ENCODE data around the gene VPS54.

Gene VPS54, protein sequence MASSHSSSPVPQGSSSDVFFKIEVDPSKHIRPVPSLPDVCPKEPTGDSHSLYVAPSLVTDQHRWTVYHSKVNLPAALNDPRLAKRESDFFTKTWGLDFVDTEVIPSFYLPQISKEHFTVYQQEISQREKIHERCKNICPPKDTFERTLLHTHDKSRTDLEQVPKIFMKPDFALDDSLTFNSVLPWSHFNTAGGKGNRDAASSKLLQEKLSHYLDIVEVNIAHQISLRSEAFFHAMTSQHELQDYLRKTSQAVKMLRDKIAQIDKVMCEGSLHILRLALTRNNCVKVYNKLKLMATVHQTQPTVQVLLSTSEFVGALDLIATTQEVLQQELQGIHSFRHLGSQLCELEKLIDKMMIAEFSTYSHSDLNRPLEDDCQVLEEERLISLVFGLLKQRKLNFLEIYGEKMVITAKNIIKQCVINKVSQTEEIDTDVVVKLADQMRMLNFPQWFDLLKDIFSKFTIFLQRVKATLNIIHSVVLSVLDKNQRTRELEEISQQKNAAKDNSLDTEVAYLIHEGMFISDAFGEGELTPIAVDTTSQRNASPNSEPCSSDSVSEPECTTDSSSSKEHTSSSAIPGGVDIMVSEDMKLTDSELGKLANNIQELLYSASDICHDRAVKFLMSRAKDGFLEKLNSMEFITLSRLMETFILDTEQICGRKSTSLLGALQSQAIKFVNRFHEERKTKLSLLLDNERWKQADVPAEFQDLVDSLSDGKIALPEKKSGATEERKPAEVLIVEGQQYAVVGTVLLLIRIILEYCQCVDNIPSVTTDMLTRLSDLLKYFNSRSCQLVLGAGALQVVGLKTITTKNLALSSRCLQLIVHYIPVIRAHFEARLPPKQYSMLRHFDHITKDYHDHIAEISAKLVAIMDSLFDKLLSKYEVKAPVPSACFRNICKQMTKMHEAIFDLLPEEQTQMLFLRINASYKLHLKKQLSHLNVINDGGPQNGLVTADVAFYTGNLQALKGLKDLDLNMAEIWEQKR

GRCh38 chr2:64019083-64019974 lies at the start of gene VPS54:
Gene VPS54, minus strand, starts transcription at chr2:64019428. Its CDS starts 35,429 bp downstream, at chr2:63983999.
- DNase-seq = peak; percentile 72 to 88 (median 86)

- DNase-seq = no peak
These were observed 48.1 kb upstream of the VPS54 start for GRCh38 chr2:64067326-64067725.

GRCh38 chr2:64065516-64065915 lies 46.3 kb upstream of the VPS54 start:
- DNase-seq = no peak

- no peak for DNase-seq
These were observed 44.7 kb upstream of the VPS54 start for GRCh38 chr2:64063924-64064331.

DNA sequence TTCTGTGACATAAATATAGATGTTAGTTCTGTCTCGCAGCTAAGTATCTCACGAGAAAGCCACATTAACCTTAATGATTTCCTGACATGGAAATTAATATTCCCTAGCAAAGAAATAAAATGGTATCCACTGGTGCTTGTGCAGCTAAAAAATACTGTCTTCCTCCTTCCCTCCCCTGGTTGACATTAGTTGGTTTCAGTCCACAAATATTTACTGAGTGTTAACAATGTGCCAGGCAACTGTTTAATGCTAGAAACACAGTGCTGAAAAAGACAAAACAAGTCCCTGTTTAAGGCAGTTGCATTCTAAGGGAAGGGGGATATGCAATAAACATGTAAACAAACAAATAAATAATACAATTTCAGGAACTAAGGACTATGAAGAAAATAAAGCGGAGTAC lies 44.2 kb upstream of the VPS54 start:
- peak in 2 of 3 experiments; percentile 44 to 64 for DNase-seq

DNA sequence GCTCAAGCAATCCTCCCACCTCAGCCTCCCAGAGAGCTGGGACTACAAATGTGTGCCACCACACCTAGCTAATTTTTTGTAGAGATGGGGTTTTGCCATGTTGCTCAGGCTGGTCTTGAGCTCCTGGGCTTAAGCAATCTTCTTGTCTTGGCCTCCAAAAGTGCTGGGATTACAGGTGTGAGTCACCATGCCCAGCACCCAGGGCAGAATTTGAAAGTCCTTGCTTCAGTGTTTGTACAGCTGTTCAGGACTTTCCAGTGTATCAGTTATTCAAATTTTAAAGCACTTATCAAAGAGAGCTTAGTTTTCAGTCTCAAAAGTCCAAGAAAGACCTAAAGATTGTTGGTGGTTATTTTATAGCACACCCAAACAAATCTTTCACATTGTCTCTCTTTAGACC lies 43.6 kb upstream of the VPS54 start:
- peak in 1 of 3 experiments; percentile 72 for DNase-seq

DNA sequence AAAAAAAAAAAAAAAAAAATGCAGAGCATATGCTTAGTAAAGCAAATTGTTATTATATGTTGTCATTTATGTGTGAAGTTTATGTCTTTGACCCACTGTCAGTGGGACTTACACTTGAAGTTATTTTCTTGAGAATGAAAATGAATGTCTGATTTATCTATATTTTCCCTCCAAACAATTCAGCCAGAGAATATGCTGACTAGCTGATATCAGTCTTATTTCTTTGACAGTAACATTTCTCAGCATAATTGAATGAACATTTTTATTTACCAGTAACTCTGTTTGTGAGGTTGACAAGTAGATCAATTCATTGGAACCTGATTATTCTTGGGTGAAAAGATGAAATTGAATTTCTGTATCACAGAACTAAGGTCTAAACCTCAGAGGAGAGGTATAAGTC lies 40.0 kb upstream of the VPS54 start:
- no peak for DNase-seq

GRCh38 chr2:64056021-64056420 lies 36.8 kb upstream of the VPS54 start:
- DNase-seq = no peak

DNA sequence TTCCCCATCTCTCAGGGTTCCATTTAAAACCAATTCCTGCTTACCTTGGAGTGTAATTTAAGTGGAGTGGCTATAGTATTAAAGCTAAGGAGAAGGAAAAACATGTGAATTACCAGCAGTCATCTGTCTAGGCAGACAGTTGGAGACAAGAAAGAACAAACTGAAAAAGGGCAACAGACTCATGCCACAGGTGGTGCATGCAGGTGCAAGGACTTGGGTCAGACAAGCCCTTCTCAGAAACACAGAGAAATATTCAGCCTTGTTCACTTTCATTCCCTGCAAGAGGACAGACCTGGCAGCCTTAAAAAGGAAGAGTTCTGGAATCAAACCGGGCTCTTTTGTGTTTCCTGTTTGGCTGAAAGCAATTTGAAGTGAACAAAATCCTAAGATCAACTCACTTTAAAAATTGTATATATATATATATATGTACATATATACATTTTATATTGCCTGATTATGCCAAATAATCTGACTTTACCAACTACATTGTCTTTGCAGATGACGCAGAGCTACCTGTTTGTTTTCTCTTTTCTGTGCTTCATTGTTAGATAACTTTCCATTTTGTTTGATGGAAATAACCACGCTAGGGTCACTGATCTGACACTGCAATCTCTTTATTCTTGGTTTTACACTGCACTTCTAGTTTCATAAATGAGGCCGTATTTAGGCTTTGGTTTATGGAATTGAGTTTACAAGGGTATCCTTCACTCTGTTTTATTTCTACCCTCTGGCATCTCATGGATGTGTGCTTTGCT lies 35.1 kb upstream of the VPS54 start:
- DNase-seq = peak in 2 of 3 experiments; percentile 51 to 96

DNA sequence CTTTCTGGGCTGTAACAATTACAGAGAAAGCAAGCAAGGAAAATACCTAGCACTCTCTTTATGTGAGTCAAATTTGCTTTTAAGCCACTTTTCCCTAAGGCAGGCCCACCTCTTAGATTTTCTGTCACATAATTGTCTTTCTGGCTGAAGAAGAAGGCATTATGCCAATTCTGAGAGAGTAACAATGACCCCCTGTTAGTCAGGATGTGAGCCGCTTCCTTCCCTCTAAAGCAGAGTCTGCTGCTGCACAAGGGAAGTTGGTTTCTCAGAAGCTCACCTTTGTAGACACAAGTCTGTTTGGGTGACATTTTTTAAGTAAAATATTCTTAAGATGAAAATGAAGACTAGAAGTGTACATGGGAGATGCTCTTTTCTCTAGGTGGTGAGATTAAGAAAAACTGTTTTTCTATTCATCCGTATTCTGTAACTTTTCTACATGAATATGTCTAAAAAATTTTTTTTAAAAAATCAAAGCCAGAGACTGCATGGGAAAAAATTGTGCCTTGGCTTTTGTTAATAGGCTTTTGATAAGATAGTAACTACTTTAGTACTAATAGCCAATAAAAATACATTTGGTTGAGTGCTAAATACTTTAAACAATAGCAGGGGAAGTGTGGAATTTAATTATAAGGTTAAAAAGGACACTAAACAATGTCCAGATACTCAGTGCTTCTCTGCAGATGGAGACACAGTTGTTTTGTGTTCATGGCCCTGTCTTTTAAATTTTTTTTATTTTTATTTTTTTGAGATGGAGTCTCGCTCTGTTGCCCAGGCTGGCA lies 33.4 kb upstream of the VPS54 start:
- peak in 1 of 3 experiments; percentile 30 for DNase-seq

DNA sequence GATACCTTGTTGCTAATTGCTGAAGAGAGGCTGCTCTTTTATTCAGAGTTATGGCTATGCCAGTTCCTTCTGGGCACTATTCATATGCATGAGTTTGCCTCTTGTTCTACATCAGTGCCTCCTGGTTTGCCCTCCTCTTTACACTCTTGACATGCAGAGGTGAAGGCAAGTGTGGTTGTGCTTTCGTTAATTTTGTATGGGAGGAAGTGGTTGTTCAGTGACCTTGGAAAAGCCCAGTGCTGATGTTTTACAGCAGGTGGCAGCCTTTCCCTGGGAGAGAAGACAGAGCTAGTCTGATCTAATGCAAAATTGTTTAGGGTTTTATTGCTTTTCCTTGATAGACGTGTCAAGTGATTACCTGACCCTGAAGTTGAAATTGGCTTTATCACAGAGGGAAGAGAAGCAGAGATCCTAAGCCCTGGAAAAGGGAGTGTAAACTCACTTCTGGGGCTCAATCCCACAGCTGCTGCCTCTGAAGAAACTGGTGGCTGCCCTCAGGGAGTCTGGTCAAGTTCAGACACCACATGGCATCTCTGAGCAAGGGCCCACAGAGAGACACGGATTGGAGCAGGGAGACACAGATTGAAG lies 30.5 kb upstream of the VPS54 start:
- peak; percentile 72 to 92 (median 90) for DNase-seq

DNA sequence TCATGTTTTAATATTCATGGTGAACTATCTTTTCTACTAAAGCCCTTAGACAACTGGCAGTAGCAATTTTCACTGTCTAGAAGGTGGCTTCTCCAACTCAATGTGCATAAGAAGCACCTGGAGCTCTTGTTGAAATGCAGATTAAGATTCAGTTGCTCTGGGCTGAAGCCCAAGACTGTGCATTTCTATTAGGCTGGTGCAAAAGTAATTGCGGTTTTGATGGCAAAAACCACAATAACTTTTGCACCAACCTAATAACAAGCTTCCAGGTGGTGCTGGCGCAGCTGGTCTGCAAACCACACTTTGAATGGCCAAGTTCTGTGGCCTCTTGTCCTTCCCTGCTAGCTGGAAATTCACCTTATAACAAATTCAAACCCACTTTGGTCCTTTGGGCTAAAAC lies 26.7 kb upstream of the VPS54 start:
- no peak for DNase-seq

GRCh38 chr2:64040161-64040560 lies 20.9 kb upstream of the VPS54 start:
- DNase-seq = no peak

DNA sequence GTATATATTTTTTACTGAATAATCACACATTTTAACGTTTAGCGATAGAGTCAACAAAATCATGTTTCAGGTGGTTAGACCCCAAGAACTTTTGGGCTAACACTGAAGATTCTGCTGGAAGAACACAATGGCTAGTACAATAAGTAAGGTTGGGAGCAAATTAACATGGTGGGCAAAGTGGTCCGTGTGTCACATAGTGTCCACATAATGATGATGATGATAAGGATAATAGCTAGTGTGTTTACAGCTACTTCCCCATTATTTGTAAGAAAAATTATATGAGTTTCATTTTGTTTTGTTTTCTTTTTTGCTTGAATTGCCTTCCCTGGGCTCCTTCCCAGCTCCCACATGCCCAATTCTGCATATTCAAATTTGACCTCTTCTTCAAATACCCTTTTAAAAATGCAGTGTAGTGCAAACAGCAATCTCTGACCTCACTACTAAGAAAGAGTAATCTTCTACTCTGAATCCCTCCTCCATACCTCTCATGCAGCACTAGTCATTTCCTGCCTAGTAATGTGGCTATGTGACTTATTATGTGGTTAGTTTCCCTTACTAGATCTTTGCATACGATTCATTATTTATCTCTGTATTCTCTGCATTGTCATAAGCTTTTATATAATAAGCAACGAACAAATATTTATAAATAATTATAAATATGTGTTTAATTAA lies 16.9 kb upstream of the VPS54 start:
- DNase-seq = peak in 2 of 3 experiments; percentile 37 to 39

DNA sequence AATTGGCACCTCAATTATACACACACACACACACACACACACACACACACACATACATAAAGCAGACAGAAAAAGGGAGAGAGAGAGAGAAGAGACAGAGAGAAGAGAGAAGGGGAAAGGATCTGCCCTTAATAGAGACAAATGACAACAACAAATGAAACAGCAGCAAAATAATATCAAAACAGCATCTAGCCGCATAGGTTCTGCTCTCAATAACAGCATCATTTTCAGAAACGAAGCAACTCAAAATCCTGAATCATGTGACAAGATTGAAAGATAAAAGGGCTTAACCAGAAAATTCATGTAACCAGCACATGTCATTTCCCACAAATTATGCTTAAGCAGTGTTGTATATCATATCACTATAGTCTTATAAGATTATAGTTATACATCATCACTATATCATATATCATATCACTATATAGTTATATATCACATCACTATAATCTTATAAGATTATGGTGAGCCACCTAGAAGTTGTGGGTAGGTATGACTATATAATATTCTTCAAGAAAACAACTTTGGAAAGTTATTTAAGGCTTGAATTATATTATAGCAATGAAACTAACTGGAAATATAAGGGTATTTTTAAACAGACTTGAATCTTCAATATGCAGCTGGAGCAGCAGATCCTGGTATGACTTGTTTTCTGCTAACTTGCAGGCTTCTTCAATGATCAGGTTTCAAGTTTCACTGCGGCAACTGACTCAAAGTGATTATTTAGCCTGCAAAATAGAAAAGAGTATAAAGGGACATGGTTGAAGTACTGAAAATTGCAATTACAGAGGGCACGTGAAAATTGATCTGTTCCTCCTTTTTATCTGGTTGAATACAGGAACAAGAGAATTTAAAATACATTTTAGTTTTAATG lies 16.1 kb upstream of the VPS54 start:
- DNase-seq = peak in 2 of 3 experiments; percentile 45 to 77

DNA sequence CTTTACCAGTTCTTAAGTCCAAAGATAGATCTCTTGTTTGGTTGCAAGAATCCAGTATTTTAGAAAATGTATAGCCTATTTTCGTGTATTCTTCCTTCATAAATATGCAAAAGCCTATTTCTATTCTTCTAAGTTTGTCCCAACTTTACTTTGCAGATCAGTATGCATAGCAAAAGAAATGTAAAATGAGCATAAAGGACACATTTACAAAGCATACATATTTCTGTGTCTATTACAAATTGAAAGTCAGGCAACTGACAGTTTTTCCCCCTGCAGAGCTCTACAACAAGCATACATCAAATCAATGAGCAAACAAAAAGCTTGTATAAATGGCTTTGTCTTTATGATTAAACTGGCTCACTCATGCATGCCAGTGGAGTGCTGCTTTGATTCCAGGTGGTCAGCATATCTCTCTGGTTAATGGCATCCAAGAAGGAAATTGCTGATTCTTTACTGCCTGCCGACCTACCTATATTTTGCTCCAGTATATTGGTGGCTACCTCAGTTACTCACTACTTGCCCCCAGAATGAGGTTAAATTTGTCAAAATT lies 10.0 kb upstream of the VPS54 start:
- DNase-seq = peak; percentile 69 to 95 (median 93)

DNA sequence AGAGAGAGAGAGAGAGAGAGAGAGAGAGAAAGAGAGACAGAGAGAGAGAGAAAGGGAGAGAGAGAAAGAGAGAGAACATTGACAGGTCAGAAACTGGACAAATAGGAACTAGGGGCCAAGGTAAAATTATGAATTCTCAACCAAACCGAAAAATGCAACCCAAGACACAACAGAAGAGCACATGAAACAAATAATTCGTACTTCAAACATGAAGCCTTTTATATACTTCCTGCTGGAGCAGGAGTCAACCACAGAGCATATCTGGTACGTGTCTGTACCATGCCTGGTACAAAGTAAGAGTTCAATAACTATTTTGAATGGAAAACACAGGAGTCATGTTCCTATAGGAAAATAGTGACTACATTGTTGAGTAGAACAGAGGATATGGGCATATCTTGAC lies 6.5 kb upstream of the VPS54 start:
- no peak for DNase-seq

DNA sequence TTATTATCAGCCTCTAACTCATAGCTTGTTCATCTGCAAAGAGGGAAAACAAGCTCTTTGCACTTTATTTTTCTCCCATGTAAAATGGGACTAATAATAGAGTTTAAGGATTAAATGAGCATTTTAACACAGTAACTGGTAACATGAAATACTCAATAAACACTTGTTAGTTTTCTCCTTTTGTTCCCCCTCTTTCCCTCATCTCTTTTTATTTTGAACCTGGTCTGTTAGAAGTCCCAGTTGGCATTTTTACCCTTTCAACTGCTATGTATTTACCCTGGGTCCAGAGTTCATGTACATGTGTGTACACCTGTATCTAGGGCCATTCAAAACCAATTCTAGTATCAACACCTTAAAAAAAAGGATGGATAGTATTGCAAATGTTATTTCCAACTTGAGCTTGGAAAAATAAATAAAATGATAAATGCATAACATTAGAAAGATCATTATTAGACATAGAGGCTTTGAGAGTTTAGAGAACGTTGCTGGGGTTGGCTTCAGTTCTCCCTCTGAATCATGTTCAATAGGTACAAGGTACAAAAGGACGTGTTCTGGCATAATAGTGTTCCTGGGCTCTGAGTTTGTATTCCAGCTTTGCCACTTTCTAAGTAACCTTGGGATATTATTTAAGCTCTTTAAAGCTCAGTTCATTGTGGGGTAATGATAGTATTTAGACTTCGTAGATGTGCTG lies 5.2 kb upstream of the VPS54 start:
- DNase-seq = no peak

All from NCI-H1417 (cell line).